Effector memory CD4-positive, alpha-beta T cell (primary cell): ENCODE results near the gene CYGB.
A peak's percentile ranks its signal among the peaks of the same experiment; 100 is the strongest.
"Not testable (repeated sequence)": the region's sequence is repeated elsewhere in the genome, so short reads cannot be mapped to it uniquely, and the experiment has no call there.

ENCODE experiments used
- DNase-seq, 3 donors: peaks; one replicate each; pipeline ENCODE4 v3.0.0-alpha.2; 2020
- H3K27ac ChIP-seq: 2 replicates; pipeline ENCODE4 v1.7.0; 2013; ENCODE audit warnings: mild to moderate bottlenecking, low read length, moderate library complexity; ENCODE audit not compliant: insufficient read depth, poor library complexity, severe bottlenecking
- H3K27me3 ChIP-seq: replicated peaks from 2 replicates; pipeline ENCODE4 v1.7.0; 2013; ENCODE audit warnings: mild to moderate bottlenecking, low read length; ENCODE audit not compliant: insufficient read depth, control insufficient read depth, poor library complexity, severe bottlenecking
- H3K36me3 ChIP-seq: 2 replicates; pipeline ENCODE4 v1.7.0; 2013; ENCODE audit warnings: mild to moderate bottlenecking, low read length, moderate library complexity; ENCODE audit not compliant: control insufficient read depth, insufficient read depth
- H3K4me1 ChIP-seq: 2 replicates; pipeline ENCODE4 v1.7.0; 2013; ENCODE audit warnings: low read length, mild to moderate bottlenecking; ENCODE audit not compliant: control insufficient read depth, insufficient read depth, poor library complexity, severe bottlenecking
- H3K4me3 ChIP-seq: 2 replicates; pipeline ENCODE4 v1.7.0; 2013; ENCODE audit warnings: low read length, low read depth, mild to moderate bottlenecking; ENCODE audit not compliant: insufficient read depth, poor library complexity, severe bottlenecking
- H3K9me3 ChIP-seq: 2 replicates; pipeline ENCODE4 v1.7.0; 2013; ENCODE audit warnings: mild to moderate bottlenecking, low read length, moderate library complexity; ENCODE audit not compliant: control insufficient read depth

The CYGB gene

GRCh38 chr17:76560877-76561221 lies 23.3 kb upstream of the CYGB start:
- Histone ChIP-seq H3K36me3 (peaks cover 24% of the 10 kb centered on the region), H3K27ac (peak overlapping the region; percentile 70), H3K4me3 (no peak overlapping the region), H3K27me3 (no peaks in the 10 kb centered on the region), H3K9me3 (no peaks in the 10 kb centered on the region), H3K4me1 (peaks cover 39% of the 10 kb centered on the region)
- DNase-seq, result no peak

DNA sequence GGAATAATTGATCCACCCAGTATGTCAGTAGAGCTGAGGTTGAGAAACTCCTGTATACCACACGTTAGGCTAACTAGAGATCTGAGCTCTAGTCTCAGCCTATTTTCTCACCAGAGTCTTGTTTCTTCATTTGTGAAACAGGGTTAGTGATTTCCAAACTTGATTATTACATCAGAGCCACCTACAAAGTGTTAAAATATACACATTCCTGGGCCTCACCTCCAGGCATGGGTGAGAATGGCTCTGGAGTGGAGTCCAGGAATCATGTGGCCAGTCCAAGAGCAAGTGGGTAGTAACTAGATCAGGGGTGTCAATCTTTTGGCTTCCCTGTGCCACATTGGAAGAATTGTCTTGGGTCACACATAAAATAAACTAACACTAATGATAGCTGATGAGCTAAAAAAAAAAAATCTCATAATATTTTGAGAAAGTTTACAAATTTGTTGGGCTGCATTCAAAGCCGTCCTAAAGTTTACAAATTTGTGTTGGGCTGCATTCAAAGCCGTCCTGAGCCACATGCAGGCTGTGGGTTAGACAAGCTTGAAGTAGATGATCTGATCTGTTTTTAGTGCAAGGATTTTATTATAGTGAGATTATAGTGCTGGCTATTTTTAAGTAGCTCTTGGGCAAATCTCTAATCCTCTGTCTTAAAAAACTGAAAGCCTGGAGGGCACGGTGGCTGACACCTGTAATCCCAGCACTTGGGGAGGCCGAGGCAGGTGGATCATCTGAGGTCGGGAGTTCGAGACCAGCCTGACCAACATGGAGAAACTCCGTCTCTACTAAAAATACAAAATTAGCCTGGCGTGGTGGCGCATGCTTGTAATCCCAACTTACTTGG lies 22.7 kb upstream of the CYGB start:
- peak overlapping the region; percentile 70 for H3K27ac ChIP-seq
- peaks cover 39% of the 10 kb centered on the region for H3K4me1 ChIP-seq
- no peak for DNase-seq
- no peaks in the 10 kb centered on the region for H3K27me3 ChIP-seq
- no peaks in the 10 kb centered on the region for H3K9me3 ChIP-seq
- no peak overlapping the region for H3K4me3 ChIP-seq
- H3K36me3 ChIP-seq, result peaks cover 20% of the 10 kb centered on the region

- Histone ChIP-seq H3K4me3 (peak overlapping the region; percentile 61), H3K36me3 (peaks cover 12% of the 10 kb centered on the region), H3K4me1 (peaks cover 39% of the 10 kb centered on the region)
- DNase-seq, H3K27ac ChIP-seq, H3K27me3 ChIP-seq, H3K9me3 ChIP-seq: not testable (repeated sequence)
These were observed 22.0 kb upstream of the CYGB start for GRCh38 chr17:76559460-76559859.

DNA sequence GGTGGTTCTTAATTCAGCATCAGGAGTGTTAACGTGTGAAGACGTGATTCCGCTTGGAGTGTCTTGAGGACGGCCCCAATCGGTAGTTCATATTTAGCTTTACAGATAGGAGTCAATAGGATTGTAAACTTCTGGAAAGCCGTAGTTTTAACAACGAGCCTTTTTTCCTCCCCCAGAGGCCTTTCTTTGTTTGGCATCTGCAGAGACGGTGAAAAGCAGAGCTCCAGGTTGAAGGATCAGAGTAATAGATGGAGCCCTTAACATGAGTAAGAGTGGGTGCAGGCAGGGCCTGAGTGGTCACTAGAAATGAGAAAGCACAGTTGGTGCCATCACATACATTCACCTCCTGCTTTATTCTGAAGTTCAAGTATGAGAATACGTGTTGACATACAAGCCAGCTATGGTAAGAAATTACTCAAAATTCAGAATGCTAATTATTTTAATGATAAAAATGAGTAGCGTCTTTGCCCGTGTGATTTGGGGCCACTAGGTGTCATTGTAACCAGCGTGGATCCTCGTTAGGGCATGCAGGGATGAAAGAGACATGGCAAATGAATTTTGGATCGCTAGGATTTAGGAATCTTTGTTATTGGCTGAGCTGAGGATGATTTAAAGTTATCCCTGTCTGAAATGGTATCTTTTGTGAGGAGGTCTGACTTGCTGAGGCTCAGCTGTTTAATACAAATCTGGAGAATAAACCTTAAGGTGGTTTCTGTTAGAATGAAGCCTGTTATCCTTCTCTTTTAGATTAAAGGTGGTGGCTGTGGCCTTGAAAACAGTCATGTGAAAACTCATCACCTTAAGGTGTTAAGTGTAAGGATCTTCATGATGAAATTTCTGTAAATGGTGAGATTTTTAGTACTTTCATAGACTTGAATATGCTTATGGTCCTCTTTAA lies 20.9 kb upstream of the CYGB start:
- Histone ChIP-seq H3K27ac (peak overlapping the region; percentile 96), H3K27me3 (no peaks in the 10 kb centered on the region), H3K9me3 (no peaks in the 10 kb centered on the region), H3K36me3 (peaks cover 10% of the 10 kb centered on the region), H3K4me3 (peak overlapping the region; percentile 61), H3K4me1 (peaks cover 39% of the 10 kb centered on the region)
- DNase-seq, result no peak

DNA sequence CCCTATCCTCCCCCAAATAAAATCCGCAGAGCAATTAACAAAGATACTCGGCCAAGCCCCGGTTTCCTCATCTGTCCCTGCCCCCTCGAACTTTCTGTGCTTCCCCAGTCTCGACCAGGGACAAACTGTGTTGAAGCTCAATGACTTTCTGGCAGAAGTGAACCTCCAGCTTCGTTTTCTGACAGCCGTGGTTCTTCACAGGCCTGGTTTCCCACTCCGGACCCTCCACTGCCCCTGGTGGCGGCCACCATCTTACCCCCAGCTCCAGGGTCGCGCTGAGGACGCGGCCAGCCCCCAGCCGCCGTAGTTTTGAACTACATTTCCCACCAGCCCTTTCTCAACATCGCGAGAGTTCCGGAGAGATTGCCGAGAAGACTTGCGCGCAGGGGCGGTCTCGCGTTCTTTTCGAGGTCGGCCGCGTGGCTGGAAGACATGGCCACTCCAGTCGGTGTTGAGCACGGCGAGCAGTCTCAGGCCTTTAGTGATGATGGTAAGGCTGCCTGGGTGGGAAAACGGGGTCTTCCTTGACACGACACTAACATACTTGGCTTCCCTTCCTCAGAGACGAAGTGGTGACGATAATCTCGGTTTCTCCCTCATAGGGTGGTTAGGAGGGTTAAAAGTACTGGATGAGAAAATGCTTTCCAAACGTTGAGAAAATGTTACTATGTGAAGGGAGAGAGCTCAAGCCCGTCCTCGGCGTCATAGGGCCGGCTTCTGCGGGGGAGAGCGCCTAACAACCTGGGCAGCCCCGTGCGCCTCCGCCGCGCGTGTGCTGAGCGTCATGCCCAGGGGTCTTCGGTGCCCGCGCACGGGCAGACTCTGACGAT lies 20.1 kb upstream of the CYGB start:
- H3K9me3 ChIP-seq, result no peaks in the 10 kb centered on the region
- peak; percentile 85 to 90 (median 86) for DNase-seq
- H3K4me3 ChIP-seq, result peak overlapping the region; percentile 61
- peak overlapping the region; percentile 96 for H3K27ac ChIP-seq
- H3K27me3 ChIP-seq, result no peaks in the 10 kb centered on the region
- H3K4me1 ChIP-seq, result peaks cover 37% of the 10 kb centered on the region
- peaks cover 10% of the 10 kb centered on the region for H3K36me3 ChIP-seq

GRCh38 chr17:76556765-76557367 lies 19.4 kb upstream of the CYGB start:
- peak; percentile 34 to 52 (median 42) for DNase-seq
- Histone ChIP-seq H3K27me3 (no peaks in the 10 kb centered on the region), H3K9me3 (no peaks in the 10 kb centered on the region), H3K4me3 (peak overlapping the region; percentile 61), H3K27ac (peak overlapping the region; percentile 96), H3K4me1 (peaks cover 34% of the 10 kb centered on the region), H3K36me3 (peaks cover 7% of the 10 kb centered on the region)

GRCh38 chr17:76554131-76554530 lies 16.6 kb upstream of the CYGB start:
- H3K27me3 ChIP-seq, result no peaks in the 10 kb centered on the region
- no peaks in the 10 kb centered on the region for H3K36me3 ChIP-seq
- H3K9me3 ChIP-seq, result no peaks in the 10 kb centered on the region
- peaks cover 13% of the 10 kb centered on the region for H3K4me1 ChIP-seq
- no peak for DNase-seq
- no peak overlapping the region for H3K4me3 ChIP-seq
- no peak overlapping the region for H3K27ac ChIP-seq

DNA sequence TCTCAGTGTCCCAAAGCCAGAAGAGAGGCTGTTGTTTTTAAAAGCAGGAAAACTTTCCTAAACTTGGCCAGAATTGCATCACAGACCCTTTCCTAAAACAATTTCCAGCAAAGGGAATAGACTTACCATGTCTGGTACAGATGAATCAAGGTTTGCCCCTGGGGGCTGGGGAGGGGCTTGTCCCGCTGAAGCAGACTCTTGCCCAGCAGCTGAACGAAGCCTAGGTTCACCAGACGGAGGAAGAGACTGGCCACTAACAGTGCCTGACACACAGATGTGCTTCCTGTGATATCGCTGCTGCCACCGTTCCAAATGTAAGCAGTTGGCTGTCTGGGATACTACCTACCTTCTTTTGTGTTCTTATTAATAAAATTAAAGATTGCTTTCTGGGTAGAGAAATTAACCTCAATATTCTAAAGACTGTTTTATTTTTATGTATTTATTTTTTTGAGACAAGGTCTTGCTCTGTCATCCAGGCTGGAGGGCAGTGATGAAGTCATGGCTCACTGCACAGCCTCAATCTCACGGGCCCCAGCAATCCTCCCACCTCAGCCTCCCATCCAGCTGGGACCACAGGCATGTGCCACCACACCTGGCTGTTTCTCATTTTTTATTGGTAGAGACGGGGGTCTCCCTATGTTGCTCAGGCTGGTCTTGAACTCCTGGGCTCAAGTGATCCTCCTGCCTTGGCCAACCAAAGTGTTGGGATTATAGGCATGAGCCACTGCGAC lies 15.8 kb upstream of the CYGB start:
- Histone ChIP-seq H3K4me3 (no peak overlapping the region), H3K9me3 (no peaks in the 10 kb centered on the region), H3K4me1 (peaks cover 8% of the 10 kb centered on the region), H3K27ac (no peak overlapping the region), H3K27me3 (no peaks in the 10 kb centered on the region), H3K36me3 (no peaks in the 10 kb centered on the region)
- DNase-seq, result no peak

GRCh38 chr17:76551685-76552084 lies 14.2 kb upstream of the CYGB start:
- Histone ChIP-seq H3K36me3 (no peaks in the 10 kb centered on the region), H3K4me1 (peaks cover 10% of the 10 kb centered on the region), H3K27ac (no peak overlapping the region), H3K9me3 (no peaks in the 10 kb centered on the region), H3K27me3 (no peaks in the 10 kb centered on the region), H3K4me3 (no peak overlapping the region)
- DNase-seq, result no peak
